KMS-11 (cell line): ENCODE data around the gene PPRC1.

Source experiments
- H2AFZ ChIP-seq: fragments of 200-600 bp; sonication (generic); 2 replicates; pipeline ENCODE4 v1.6.1; 2016; ENCODE audit warnings: antibody characterized with exemption, mixed run types, low read depth
- H3K27ac ChIP-seq: fragments of 200-600 bp; sonication (generic); 2 replicates; pipeline ENCODE4 v1.6.1; 2016; ENCODE audit warnings: mild to moderate bottlenecking, mixed run types
- H3K27me3 ChIP-seq: fragments of 200-600 bp; sonication (generic); 2 replicates; pipeline ENCODE4 v1.6.1; 2017; ENCODE audit warnings: mild to moderate bottlenecking, low read depth, mixed run types, moderate library complexity; ENCODE audit not compliant: insufficient read depth
- H3K36me3 ChIP-seq: fragments of 200-600 bp; sonication (generic); 2 replicates; pipeline ENCODE4 v1.6.1; 2017; ENCODE audit warnings: mild to moderate bottlenecking, mixed run types; ENCODE audit not compliant: insufficient read depth
- H3K4me1 ChIP-seq: fragments of 200-600 bp; sonication (generic); 2 replicates; pipeline ENCODE4 v1.6.1; 2016; ENCODE audit warnings: mild to moderate bottlenecking, low read depth, mixed run types; ENCODE audit not compliant: poor library complexity, severe bottlenecking
- H3K4me2 ChIP-seq: fragments of 200-600 bp; sonication (generic); 2 replicates; pipeline ENCODE4 v1.7.0; 2016; ENCODE audit warnings: mild to moderate bottlenecking, mixed run types
- H3K4me3 ChIP-seq: fragments of 200-600 bp; sonication (generic); IDR thresholded peaks from 2 replicates; pipeline ENCODE4 v1.6.1; 2017; ENCODE audit warnings: low read depth, low read length, mixed read lengths; ENCODE audit not compliant: insufficient read depth
- H3K79me2 ChIP-seq: fragments of 200-600 bp; sonication (generic); 2 replicates; pipeline ENCODE4 v1.6.1; 2016; ENCODE audit warnings: low read depth, mixed run types; ENCODE audit not compliant: insufficient read depth
- H3K9ac ChIP-seq: fragments of 200-600 bp; sonication (generic); 2 replicates; pipeline ENCODE4 v1.6.1; 2016; ENCODE audit warnings: mild to moderate bottlenecking, mixed run types
- H4K20me1 ChIP-seq: fragments of 200-600 bp; sonication (generic); 2 replicates; pipeline ENCODE4 v1.6.1; 2016; ENCODE audit warnings: mild to moderate bottlenecking, mixed run types; ENCODE audit not compliant: insufficient read depth
- CTCF ChIP-seq: fragments of 200-600 bp; sonication (generic); conservative IDR thresholded peaks from 2 replicates; pipeline ENCODE4 v1.6.1; 2017; ENCODE audit warnings: low read depth, mild to moderate bottlenecking, antibody characterized with exemption, low read length, moderate library complexity, mixed read lengths

Gene PPRC1

DNA sequence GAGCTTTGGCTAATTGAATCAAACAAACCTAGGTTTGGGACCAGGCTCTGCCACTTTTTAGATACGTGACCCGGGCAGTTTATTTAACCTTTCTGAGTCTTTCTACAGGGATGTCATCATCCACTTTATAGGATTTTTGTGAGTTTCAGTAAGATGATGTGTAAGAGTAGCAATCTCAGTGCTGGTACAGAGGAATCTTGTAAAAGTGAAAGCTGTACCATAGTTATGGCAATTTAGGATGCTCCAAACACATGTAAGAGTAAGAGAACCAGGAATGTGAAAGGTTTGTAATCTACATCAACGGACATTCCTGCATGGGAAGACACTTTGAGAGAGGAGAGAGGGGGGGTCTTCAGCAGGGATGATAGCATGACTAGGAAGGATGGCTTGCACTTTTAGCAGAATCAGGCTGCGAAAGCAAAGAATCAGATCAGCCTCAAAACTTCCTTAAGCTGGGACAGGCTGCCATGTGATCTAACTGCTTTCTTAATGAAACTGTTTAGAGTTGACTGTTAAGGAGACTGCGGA is 20.3 kb downstream of the PPRC1 start:
- peaks cover 30% of the 10 kb centered on the region for H4K20me1 ChIP-seq
- no peak overlapping the region for H2AFZ ChIP-seq
- H3K9ac ChIP-seq = peak overlapping the region; percentile 100
- peaks cover 59% of the 10 kb centered on the region for H3K79me2 ChIP-seq
- H3K27ac ChIP-seq = peak overlapping the region; percentile 99
- peaks cover 35% of the 10 kb centered on the region; the same call in 1 of the 2 replicates for H3K36me3 ChIP-seq
- no peaks in the 10 kb centered on the region for H3K27me3 ChIP-seq
- no peak for TF ChIP-seq CTCF
- H3K4me3 ChIP-seq = no peak overlapping the region
- H3K4me2 ChIP-seq = peak overlapping the region; percentile 63
- H3K4me1 ChIP-seq = peaks cover 54% of the 10 kb centered on the region

GRCh38 chr10:102154466-102155116 is 21.8 kb downstream of the PPRC1 start:
- no peak for TF ChIP-seq CTCF
- Histone ChIP-seq H3K4me3 (no peak overlapping the region), H3K27me3 (no peaks in the 10 kb centered on the region), H4K20me1 (peaks cover 35% of the 10 kb centered on the region), H3K4me2 (peak overlapping the region; percentile 63), H3K27ac (no peak overlapping the region), H3K36me3 (peaks cover 25% of the 10 kb centered on the region; the same call in 1 of the 2 replicates), H3K79me2 (peaks cover 64% of the 10 kb centered on the region), H3K9ac (no peak overlapping the region), H3K4me1 (peaks cover 53% of the 10 kb centered on the region), H2AFZ (no peak overlapping the region)

GRCh38 chr10:102157224-102157623 is 24.4 kb downstream of the PPRC1 start:
- peaks cover 31% of the 10 kb centered on the region for H3K4me1 ChIP-seq
- no peaks in the 10 kb centered on the region for H3K27me3 ChIP-seq
- peaks cover 68% of the 10 kb centered on the region for H3K79me2 ChIP-seq
- peaks cover 35% of the 10 kb centered on the region for H4K20me1 ChIP-seq
- no peak overlapping the region for H2AFZ ChIP-seq
- H3K9ac ChIP-seq = no peak overlapping the region
- no peak for TF ChIP-seq CTCF
- H3K27ac ChIP-seq = no peak overlapping the region; the same call in 1 of the 2 replicates
- H3K4me2 ChIP-seq = no peak overlapping the region
- H3K4me3 ChIP-seq = no peak overlapping the region
- peaks cover 40% of the 10 kb centered on the region; the same call in 1 of the 2 replicates for H3K36me3 ChIP-seq

DNA sequence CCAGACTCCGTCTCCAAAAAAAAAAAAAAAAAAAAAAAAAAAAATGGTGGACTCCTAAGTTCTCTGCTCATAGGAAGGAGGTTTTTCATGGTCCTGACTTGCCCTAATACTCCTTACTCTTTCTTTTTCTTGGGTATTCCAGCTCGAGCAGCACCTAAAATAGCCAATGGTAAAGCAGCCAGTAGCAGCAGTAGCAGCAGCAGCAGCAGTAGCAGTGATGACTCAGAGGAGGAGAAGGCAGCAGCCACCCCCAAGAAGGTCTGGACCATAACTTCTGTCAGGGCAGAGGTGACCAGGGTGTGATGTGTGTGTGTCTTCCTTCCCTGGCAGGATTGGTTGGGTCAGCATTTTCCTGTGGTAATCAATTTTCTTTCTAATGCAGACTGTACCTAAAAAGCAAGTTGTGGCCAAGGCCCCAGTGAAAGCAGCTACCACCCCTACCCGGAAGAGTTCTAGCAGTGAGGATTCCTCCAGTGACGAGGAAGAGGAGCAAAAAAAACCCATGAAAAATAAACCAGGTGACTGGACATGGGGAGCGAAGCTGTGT is 26.3 kb downstream of the PPRC1 start:
- TF ChIP-seq CTCF = no peak
- Histone ChIP-seq H4K20me1 (peaks cover 35% of the 10 kb centered on the region), H2AFZ (no peak overlapping the region), H3K79me2 (peaks cover 49% of the 10 kb centered on the region), H3K27me3 (no peaks in the 10 kb centered on the region), H3K4me1 (peaks cover 26% of the 10 kb centered on the region), H3K4me2 (no peak overlapping the region), H3K36me3 (peaks cover 46% of the 10 kb centered on the region; the same call in 1 of the 2 replicates), H3K4me3 (no peak overlapping the region), H3K9ac (no peak overlapping the region), H3K27ac (no peak overlapping the region)
